NOMO-1 (cell line): Measurements from ENCODE around the gene SPSB2.
"Not testable (repeated sequence)": the region's sequence is repeated elsewhere in the genome, so short reads cannot be mapped to it uniquely, and the experiment has no call there.

Experiments
- DNase-seq, 2 experiments: peaks; one replicate each; lab custom pipeline; 2025; ENCODE audit not compliant: unreplicated experiment in 2 of 2; lab: John Stamatoyannopoulos, UW

Gene SPSB2, protein sequence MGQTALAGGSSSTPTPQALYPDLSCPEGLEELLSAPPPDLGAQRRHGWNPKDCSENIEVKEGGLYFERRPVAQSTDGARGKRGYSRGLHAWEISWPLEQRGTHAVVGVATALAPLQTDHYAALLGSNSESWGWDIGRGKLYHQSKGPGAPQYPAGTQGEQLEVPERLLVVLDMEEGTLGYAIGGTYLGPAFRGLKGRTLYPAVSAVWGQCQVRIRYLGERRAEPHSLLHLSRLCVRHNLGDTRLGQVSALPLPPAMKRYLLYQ

DNA sequence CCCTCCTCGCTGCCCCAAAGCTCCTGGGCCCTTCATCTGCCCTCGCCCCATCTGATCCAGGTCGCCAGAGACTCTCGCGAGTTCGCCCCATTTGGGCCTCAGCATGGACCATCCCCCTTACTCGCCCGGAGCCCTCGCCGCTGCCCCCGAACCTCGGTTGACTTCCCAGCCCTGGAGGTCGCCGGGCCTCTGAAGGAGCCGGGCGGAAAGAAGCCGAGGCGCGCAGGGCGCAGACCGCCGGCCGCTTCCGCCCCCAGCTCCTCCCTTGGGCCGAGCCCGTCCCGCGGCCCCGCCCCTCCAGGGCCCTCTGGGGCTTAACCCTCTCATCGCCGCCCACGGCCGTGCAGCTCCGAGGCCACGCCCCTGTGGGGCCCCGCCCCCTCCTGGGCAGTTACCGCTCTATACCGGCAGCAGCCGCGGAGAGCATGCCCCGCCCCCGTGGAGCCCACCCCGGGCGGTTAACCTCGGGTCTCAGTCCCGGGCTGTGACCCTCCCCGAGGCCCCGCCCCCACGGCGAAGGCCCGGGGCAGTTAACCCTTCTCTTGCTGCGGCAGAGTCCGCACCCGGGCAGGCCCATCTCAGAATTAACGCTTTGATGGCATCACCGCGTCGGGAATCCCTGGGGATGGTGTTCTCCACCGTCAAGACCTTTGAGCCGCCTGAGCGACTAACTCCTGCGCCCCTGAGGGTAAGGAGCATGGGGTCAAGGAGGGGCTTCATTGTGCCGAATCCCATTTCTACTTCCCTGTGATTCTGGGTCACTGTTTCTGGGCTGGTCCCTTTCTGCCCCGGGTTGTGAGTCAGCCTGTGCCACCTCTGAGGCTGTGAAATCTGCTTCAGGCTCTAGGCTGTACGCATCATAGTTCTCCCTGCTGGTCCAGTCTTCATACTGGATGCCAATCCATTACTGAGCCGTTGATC, at the start of gene SPSB2:
Gene SPSB2 (minus strand): TSS at position 210 of the 921 bp plus-strand sequence. CDS start 402 bp downstream, outside the sequence.
- peak; percentile 90 to 98 for DNase-seq

DNA sequence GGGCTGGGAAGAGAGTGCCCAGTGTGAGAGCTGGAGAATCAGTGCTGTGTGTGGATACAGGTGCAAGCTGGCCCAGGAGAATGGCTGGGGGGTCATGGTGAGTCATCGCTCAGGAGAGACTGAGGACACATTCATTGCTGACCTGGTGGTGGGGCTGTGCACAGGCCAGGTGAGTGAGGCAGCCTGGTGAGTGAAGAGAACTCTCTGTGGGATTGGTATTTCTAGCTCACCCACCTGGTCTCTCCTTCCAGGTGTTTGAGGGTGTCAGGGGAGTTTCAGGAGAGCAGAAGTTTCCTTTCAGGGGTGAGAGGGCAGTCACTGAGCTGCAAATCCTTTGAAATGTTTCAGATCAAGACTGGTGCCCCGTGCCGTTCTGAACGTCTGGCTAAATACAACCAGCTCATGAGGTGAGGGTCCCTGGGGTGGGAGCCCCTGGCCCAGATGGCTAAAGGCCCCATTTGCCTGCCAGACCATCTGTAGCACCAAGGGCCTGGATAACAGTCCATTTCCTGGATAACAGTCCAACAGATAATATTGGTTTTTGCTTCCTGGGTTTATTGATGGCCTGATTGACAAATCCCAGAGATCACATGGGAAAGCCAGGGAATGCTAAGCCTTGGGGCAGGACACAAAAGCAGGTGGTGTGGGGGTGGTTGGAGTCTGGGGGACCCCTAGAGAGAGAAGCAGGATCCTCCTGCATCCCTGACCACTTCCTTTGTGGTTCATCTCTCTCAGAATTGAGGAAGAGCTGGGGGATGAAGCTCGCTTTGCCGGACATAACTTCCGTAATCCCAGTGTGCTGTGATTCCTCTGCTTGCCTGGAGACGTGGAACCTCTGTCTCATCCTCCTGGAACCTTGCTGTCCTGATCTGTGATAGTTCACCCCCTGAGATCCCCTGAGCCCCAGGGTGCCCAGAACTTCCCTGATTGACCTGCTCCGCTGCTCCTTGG, 49.2 kb upstream of the SPSB2 start:
- DNase-seq, result no peak

DNA sequence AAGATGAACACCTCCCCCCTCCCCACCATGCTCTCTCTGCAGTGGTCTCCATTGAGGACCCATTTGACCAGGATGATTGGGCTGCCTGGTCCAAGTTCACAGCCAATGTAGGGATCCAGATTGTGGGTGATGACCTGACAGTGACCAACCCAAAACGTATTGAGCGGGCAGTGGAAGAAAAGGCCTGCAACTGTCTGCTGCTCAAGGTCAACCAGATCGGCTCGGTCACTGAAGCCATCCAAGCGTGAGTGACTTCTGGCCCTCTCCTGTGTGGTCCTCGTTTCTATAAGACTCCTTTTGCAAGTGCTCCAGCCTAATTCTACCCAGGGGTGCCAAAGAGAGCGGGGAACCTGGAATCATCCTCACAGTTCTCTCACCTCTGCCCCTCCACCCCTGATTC, 48.4 kb upstream of the SPSB2 start:
- DNase-seq, result no peak

DNA sequence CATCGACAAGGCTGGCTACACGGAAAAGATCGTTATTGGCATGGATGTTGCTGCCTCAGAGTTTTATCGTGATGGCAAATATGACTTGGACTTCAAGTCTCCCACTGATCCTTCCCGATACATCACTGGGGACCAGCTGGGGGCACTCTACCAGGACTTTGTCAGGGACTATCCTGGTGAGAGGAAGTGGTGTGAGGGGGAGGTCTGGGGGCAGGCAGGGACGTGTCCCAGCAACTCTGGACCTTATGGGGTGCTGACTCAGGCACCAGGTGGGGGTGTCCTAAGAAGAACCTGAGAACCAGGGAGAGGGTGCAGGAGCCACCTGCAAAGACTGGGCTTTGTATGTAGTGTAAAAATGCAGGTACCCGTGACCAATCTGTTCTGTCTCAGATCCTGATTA, 46.5 kb upstream of the SPSB2 start:
- no peak for DNase-seq

DNA sequence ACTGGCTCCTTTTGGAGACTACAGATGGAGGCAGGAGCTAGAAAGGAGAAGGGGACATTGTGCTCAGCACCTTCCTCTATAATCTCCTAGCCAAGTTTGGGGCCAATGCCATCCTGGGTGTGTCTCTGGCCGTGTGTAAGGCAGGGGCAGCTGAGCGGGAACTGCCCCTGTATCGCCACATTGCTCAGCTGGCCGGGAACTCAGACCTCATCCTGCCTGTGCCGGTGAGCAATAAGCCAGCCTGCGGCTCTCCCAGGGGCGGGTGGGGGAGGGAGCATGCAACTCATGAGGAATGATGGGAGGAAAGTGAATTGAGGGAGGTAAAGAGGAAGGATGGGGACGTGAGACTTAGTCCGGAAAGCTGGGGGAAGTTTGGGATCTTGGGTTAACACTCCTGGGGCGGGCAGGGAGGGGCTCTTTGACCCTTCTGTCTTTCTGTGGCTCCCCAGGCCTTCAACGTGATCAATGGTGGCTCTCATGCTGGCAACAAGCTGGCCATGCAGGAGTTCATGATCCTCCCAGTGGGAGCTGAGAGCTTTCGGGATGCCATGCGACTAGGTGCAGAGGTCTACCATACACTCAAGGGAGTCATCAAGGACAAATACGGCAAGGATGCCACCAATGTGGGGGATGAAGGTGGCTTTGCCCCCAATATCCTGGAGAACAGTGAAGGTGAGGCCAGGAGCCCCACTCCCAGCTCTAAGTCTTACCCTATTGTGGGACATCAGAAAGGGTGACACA, 44.6 kb upstream of the SPSB2 start:
- no peak for DNase-seq

DNA sequence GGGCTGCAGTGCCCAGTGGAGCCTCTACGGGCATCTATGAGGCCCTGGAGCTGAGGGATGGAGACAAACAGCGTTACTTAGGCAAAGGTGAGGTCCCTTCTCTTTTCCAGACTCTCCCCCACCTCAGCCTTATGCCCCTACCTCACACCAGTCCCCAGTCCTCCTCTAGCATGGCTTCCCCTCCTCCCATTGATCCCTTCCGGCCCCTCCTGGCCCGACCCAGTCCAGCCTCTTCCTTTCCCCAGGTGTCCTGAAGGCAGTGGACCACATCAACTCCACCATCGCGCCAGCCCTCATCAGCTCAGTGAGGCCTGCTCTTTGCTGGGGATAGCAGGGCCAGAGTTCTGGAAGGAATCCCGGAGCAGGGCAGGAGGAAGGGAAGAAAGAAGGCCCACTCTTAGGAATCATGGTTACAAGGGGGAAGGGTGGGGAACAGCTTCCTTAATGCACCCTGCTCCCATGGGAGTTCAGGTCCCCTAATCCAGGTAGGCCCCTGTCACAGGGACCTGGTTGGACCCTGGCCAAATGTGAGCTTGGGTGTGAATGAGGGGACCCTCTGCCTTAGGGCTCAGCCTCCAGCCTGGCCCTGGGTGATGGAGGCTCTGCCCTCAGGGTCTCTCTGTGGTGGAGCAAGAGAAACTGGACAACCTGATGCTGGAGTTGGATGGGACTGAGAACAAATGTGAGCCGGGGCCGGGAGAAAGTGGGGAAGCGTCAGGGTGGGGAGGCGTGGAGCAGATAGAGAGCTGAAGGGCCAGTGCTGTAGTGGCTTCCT, 43.5 kb upstream of the SPSB2 start:
- no peak for DNase-seq

DNA sequence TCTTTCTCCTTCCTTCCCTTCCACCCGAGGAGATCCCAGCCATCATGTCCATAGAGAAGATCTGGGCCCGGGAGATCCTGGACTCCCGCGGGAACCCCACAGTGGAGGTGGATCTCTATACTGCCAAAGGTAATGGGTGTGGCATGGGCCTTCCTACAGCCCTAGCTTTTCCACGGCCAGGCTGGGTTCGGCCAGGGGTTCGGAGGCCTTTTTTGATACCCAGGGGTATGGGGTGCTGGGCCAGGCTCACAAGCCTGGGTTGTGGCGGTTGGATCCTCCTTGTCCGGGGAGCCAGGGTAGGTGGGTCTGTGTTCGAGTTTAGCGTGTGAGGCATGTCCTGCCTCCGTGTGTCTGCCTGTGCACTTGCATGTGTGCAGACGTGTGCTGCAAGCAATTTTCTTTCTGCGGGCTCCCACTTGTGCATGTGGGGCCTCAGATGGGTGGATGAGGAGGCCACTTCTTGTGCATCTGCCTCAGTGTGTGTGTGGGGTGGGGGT, 42.7 kb upstream of the SPSB2 start:
- DNase-seq, result no peak

DNA sequence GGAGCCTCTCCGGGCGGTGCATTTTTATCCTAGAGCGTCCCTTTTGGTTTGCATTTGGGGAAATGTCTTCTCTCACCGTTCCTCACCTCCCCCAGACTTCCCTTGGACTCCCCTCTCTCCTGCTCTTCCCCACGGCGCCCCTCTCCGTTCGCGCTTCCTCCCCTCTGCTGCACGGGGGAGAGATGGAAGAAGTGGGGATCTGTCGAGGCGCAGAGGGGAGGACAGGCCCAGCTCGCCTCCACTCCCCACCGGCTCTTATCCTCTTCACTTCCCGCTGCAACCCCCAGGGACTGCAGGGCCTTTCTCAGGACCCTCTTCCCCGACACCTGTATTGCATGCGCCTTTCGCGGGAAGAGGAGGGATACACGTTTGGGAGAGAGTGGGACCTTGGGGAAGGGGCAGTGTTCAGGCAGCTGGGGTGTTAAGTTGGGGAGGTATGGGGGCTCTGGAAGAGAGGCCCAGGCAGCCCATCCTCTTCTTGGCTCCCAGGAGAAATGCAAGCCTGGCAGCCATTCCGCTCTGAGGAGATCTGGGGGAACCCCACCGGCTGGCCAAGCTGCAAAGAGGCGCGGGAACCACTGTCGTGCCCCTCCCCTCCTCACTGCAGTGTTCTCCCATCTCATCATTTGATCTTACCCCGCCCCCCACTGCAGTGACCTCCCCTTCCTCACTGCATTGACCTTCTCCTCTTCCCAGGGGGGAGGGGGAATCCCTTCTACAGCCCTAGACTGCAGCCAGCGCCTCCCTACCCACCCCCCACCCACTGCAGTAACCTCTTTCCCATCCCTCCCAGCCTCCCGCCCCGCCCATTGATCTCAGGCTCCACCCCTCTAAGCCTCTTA, 42.1 kb upstream of the SPSB2 start:
- no peak for DNase-seq

DNA sequence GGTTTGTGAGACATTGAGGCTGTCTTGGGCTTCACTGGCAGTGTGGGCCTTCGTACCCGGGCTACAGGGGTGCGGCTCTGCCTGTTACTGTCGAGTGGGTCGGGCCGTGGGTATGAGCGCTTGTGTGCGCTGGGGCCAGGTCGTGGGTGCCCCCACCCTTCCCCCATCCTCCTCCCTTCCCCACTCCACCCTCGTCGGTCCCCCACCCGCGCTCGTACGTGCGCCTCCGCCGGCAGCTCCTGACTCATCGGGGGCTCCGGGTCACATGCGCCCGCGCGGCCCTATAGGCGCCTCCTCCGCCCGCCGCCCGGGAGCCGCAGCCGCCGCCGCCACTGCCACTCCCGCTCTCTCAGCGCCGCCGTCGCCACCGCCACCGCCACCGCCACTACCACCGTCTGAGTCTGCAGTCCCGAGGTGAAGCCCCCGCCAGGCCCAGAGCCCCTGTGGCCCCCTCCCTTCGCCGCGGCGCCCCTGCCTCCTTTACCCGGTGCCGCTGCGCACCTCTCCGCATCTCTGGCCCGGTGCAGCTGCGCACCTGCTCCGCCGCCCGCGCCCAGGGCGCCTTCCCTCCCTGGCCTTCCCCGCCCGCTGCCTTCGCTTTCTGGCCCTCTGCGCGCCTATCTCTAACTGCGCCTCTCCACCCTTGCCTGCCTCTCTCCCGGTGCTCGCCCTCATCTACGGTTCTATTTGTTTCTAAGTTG, 41.3 kb upstream of the SPSB2 start, which contains the start of gene ENO2:
Gene ENO2 (plus strand): TSS at position 335 of the 701 bp plus-strand sequence. CDS start 1,253 bp downstream, outside the sequence.
- peak; percentile 33 to 44 for DNase-seq

DNA sequence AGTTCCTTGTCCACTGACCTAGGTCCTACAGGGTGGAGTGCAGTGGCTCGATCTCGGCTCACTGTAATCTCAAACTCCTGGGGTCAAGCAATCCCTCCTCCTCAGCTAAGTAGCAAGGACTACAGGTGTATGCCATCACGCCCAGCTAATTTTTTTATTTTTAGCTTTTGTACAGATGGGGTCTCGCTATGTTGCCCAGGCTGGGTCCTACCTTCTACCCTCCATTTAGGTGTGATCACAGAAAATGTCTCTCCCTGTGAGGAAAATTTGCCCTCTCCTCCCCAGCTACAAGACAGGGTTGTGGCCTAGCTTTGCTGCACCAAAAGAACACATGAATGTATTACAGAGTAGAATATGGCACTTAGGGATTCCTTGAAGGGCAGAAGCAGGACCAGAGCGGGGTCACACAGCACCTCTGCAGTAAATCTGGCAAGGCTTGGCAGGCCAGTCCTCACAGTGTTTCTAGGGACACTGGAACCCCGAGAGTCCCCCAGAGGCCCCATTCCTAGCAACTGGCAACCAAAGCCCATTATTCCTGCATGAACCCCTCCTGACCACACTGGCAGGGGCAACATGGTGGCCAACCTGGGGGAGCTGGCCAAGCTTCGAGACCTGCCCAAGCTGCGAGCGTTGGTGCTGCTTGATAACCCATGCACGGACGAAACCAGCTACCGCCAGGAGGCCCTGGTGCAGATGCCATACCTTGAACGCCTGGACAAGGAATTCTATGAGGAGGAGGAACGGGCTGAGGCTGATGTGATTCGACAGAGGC, 39.2 kb upstream of the SPSB2 start:
- DNase-seq, result no peak

DNA sequence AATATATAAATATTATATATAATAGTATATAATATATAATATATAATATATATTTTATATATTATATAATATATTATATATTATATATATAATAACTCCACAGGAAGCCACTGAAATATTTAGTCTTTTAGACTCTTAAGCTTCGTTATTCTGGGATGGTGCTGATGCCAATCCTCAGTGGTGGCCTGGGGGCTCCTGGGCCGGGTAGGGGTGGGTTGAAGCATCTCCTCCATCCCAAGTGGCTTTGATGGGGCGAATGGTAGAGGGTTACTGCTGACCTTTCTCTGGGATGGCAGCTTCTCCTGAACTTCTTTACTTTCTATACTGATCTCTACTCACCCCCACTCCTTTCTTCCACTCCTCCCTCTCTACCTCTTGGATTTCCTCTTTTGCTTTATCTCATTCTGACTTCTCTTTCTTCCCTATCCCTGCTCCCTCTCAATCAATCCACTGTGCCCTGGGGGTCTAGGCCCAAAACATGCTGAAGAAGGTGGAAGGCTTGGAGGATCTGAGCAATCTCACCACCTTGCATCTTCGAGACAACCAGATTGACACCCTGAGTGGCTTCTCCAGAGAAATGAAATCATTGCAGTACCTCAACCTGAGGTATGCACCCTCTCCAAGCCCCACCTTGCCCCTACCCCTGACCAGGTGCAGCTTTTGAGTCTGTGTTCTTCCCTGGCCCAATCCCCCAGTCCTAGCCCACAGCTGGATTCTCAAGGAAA, 36.5 kb upstream of the SPSB2 start:
- DNase-seq, result peak in 1 of 2 experiments; percentile 22

DNA sequence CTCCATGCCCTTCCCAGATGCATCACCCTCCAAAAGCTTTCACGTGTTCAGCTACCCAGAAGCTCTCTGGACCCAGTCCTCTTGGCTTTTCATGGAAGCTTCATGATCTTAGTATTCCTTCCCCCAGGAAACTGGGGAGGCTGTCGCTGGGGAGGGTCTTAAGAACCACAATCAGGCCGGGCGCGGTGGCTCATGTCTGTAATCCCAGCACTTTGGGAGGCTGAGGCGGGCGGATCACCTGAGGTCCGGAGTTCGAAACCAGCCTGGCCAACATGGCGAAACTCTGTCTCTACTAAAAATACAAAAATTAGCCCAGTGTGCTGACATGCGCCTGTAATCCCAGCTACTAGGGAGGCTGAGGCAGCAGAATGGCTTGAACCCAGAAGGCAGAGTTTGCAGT, 35.0 kb upstream of the SPSB2 start:
- not testable (repeated sequence) for DNase-seq

DNA sequence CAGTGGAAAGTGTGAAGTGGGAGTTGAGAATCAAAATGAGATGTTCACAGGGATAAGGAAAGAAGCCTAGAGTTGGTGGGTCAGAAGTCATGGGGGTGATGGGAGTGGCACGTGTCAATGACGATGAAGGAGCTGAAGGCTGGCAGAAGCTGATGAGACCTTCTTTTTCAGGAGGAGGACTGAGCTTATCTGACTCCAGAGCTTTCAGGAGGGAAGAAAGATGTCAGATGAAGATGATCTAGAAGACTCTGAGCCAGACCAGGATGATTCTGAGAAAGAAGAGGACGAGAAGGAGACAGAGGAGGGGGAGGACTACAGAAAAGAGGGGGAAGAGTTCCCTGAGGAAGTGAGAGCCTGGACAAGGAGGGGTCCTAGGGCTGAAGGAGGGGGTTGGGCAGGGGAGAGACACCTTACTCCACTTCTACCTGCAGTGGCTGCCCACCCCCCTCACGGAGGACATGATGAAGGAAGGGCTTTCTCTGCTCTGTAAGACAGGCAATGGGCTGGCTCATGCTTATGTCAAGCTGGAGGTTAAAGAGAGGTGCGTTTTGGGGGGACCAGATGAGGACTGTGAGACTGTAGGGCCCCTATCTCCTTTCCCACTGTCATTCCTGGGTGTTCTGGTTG, 32.4 kb upstream of the SPSB2 start:
- DNase-seq, result no peak

DNA sequence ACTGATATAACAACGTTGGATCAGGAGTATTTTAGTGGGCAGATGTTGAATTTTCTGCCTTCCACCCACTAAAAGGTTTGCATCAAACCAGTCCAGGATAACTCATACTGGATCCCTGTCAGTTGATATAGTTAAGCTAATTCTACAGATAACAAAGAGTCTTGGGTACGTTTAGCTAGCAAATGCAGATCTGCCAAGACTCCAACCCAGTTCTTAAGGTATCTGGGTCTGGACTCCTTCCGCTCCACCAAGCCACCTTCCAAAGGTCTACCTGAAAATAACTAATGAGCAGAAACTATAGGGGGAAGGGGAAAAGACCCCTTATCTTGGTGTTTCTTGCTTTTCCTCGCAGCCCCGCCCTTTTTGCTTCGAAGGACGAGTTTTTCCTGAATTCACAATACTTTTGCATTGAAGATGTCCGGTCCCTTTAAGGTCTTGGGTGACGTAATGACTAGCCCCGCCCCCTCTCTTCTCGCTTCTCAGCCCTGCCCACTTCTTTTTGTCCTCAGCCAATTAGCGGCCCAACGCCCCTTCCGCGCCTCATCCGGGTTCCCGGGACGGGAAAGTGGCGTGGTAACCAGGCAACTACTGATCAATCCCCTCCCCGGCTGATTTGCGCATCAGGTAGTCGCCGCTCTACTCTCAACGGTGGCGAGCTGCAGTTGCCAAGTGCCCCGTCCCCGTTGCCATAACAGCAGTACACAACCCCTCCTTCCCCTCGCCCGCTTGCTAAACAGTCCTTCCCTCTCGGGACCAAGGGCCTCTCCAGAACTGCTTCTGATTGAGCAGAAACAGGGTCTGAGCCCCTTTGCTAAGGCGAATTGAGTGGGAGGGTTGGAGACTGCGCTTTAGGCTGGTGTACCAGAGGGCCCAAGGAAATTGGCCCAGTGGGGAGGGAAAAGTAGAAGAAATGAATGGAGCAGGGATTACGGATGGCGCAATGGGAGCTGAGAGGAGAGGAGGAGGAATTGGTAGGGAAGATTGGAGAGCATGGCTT, 31.5 kb upstream of the SPSB2 start, which contains the start of gene LRRC23:
Gene LRRC23 (plus strand): TSS at position 543 of the 997 bp plus-strand sequence. CDS start 812 bp downstream, outside the sequence.
- DNase-seq, result peak; percentile 89 to 97
